NCI-H1436 treated with DMSO at 0.1 percent for 48 hours (cell line): ENCODE data around the gene DRD5.

Source experiments
- DNase-seq: peaks from one replicate; lab custom pipeline; 2025; lab: John Stamatoyannopoulos, UW

DRD5 gene

GRCh38 chr4:9816285-9816684 lies 34.9 kb downstream of the DRD5 start:
- DNase-seq = no peak

DNA sequence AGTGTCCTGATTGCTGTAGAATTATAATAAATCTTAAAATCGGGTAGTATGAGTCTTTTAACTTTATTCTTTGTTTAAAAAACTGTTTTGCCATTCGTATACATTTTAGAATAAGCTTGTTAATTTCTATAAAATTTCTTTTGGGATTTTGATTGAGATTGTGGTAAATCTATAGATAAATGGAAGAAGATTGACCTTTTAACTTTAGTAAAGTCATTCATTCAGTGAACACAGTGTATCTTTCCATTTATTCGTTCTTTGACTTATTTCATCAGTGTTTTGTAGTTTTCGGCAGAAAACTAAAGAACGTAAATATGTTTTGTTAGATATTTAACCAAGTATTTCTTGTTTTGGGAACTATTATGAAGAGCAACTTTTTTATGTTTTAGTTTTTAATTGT lies 38.9 kb downstream of the DRD5 start:
- no peak for DNase-seq

- DNase-seq = no peak
Observed at GRCh38 chr4:9825049-9825448, 43.6 kb downstream of the DRD5 start.

DNA sequence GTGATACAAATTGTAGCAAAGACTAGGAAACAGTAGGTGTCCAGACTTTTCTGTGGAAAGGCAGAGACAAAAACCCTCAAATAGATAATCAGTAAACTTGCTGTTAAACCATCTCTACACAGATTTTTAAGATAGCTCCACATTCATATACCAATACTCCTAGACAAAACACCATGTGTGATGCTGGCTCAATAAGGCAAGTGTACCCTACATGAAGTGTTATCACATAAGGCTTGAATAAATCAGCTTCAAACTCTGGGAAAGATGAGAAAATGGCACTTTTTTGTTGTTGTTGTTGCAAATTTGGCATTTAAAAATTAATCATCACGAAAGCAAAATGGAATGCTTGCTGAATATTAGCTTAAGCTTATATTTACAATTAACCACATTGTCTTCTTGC lies 45.1 kb downstream of the DRD5 start:
- no peak for DNase-seq

DNA sequence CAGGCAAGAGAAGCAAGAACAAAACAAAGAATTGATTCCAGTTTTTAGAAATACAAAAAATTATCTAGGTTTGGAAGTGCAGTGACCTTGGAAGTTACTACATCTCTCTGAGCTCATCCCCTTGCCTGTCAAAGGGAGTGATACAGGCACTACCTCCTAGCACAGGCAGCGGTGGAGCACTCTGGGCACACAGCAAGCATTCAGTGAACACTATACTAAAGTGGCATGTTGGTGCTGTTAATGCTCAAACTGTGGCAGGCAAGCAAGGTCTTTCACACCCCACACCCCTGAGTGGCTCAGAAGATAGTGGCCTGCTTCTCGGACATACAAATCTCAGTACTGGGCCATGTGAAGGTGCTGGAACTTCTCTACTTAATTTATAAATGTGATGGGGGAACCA lies 51.2 kb downstream of the DRD5 start:
- no peak for DNase-seq

DNA sequence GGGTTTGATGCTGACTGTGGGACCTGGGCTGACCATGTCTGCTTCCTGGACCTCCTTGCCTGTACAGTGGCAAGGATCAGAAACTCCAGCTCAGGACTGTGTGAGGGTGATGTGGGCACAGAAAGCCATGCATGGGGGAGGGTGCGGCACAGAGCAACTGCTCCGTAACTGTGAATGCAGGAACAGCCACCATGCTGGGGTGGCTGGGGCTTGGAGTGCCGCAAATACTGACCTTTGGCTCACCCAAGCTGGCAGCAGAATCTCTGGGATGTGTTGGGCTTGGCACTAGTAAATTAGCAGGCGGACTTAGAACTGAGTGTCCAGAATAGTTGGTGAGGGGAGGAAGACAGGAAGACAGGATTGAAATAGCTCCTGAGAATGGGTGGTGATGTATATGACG lies 52.0 kb downstream of the DRD5 start:
- no peak for DNase-seq
